ENCODE data around the gene TMBIM1.

The TMBIM1 gene

GRCh38 chr2:218253232-218253625, 39.1 kb downstream of the TMBIM1 start:
- DNase-seq: no peak

GRCh38 chr2:218252509-218253231, 39.6 kb downstream of the TMBIM1 start:
- peak; percentile 29 to 41 for DNase-seq

- DNase-seq: no peak
Measured at GRCh38 chr2:218249691-218250090, 42.6 kb downstream of the TMBIM1 start.

DNA sequence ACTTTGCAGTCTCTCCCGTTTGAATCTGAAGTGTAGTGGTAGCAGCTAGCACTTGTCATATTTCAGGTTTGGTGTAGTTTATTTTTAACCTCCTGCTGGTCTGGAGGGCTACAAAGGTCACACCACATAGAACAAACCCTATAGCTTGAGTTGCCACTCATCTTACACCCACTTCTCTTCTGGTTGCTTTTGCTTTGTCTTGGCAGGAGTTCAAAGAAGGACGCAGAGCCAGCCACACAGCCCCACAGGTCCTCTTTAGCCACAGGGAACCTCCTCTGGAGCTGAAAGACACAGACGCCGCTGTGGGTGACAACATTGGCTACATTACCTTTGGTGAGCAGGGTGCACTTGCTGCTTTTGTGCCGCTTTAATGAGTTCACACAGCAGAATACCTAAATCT, 47.1 kb downstream of the TMBIM1 start:
- no peak for DNase-seq

GRCh38 chr2:218244665-218245064, 47.6 kb downstream of the TMBIM1 start:
- DNase-seq: no peak

DNA sequence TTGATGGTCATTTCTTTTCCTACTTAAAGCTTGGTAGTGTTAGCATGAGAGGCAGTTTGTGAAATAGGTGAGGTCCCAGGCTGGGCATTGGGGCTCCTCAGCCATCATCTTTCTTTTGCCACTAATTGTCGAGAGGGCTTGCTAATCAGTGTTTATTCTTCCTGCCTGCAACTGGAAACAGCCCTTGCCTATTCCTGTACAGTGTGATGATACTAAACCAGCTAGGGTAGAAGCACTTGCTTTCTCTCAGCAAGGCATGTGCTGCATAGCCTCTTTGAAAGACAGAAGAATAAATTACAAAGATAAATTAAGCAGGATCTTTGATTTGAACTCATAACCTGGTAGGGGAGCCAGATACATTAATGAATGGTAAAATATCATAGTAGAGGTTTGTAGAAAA, 48.1 kb downstream of the TMBIM1 start:
- no peak for DNase-seq

DNA sequence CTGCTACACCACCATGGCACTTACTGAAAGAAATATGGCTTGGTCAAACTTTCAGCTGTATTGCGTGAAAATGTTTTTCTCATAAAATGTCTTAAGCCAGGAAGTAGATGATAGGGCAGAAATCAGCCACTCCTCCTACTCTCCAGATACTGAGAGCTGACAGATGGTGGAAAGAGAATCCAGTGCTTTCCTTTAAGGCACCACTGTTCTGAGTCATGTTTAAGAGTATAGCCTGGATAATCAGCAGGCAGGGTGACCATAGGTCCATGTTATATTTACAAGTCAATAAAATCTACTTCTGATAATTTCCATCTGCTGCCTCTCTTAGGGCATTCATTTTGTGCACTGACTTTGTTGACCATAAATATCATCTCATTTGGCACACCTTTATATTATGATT, 53.4 kb downstream of the TMBIM1 start:
- no peak for DNase-seq

GRCh38 chr2:218236829-218237228, 55.5 kb downstream of the TMBIM1 start:
- no peak for DNase-seq

GRCh38 chr2:218235017-218235416, 57.3 kb downstream of the TMBIM1 start:
- DNase-seq: no peak

- no peak for DNase-seq
Measured at GRCh38 chr2:218234521-218234920, 57.8 kb downstream of the TMBIM1 start.

- DNase-seq: no peak
Measured at GRCh38 chr2:218233543-218233942, 58.8 kb downstream of the TMBIM1 start.

GRCh38 chr2:218230882-218231281, 61.4 kb downstream of the TMBIM1 start:
- DNase-seq: peak in 1 of 2 experiments; percentile 8

DNA sequence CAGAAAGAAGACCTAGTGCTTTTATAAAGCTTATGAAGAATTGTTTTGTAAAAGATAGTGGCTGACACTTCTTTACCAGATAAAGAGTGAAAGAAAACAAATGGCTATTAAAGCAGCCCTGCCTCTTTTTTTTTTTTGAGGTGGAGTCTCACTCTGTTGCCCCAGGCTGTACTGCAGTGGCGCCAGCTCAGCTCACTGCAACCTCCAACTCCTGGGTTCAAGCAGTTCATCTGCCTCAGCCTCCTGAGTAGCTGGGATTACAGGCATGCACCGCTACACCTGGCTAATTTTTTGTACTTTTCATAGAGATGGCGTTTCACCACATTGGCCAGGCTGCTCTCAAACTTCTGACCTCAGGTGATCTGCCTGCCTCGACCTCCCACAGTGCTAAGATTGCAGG, 62.5 kb downstream of the TMBIM1 start:
- no peak for DNase-seq

GRCh38 chr2:218229239-218229638, 63.1 kb downstream of the TMBIM1 start:
- DNase-seq: peak; percentile 67 to 71

DNA sequence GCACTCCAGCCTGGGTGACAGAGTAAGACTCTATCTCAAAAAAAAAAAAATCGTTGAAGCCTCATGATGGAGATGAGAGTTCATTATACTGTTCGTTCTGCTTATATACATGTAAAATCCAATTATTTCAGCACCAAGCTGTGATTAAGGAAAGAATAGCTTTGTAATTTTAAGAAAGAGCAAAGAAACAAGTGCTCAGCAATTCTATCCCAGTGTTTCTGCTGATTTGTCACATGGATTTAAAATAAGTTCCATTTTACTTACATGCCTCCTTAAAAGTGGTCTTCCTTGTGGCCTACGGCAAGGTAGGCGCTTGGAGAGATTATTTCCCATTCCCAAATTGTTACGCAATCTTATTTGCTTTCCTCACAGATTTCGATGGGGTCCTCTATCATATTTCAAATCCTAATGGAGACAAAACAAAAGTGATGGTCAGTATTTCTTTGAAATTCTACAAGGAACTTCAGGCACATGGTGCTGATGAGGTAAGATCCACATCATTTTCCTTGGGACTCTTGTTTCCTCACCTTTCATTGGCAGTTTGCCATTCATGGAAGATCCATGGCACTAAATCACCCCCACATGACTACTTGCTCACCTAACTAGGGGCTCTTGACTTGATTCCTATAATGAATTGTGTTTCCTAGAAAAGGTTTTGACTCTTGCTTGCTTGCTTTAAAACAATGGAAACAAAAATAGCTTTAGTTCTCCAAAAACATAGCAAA, 63.8 kb downstream of the TMBIM1 start:
- DNase-seq: no peak

DNA sequence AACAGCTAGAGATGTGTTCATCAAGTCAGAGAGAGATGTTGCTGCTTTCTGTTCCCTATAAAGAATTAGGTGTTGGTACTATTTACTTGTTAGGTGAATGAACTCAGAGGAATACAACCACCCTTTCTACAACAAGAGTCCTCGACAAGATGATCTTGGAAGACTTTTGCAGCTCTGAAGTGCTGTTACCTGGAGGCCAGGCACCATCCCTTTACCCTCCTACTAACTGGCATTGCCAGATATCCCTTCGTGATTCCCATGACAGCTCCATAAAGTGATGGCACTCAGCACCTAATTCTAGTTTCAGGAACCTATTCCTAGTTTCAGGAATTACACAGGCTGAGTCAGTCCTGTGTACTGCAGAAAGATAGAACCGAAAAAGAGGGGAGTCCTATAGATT, 65.4 kb downstream of the TMBIM1 start:
- DNase-seq: no peak

Data from Kasumi-1 (cell line).